ENCODE data around the gene OTUD7B. TPM values are rescaled to one million over a fixed set of nuclear protein-coding genes. Genes with fewer than 3 reads are reported as not detected.

OTUD7B gene
- polyA plus RNA-seq, 1 donor, result 16.9 TPM

GRCh38 chr1:150024156-150024555 lies 13.6 kb upstream of the OTUD7B start:
- WGBS (ENCODE audit: insufficient coverage, low lambda C conversion rate), result no CpG with 5 or more reads among the region's 2 CpGs
- Histone ChIP-seq H3K9me3 (ENCODE audit: control insufficient read depth, low read depth, low read length) (no peaks in the 10 kb centered on the region), H3K27ac (ENCODE audit: low read length) (no peak overlapping the region), H3K36me3 (ENCODE audit: control insufficient read depth, insufficient read depth, low read length) (no peaks in the 10 kb centered on the region), H3K4me1 (ENCODE audit: control insufficient read depth, insufficient read depth, low read length) (peaks cover 15% of the 10 kb centered on the region), H3K4me3 (ENCODE audit: low read length) (no peak overlapping the region), H3K27me3 (ENCODE audit: control insufficient read depth, insufficient read depth, low read length) (no peaks in the 10 kb centered on the region)
- no peak for DNase-seq

GRCh38 chr1:150022357-150022756 lies 11.8 kb upstream of the OTUD7B start:
- DNase-seq, result peak; percentile 84 to 85
- H3K27me3 ChIP-seq (ENCODE audit: control insufficient read depth, insufficient read depth, low read length), result no peaks in the 10 kb centered on the region
- H3K36me3 ChIP-seq (ENCODE audit: control insufficient read depth, insufficient read depth, low read length), result no peaks in the 10 kb centered on the region
- H3K27ac ChIP-seq (ENCODE audit: low read length), result peak overlapping the region; percentile 84
- peaks cover 19% of the 10 kb centered on the region for H3K4me1 ChIP-seq (ENCODE audit: control insufficient read depth, insufficient read depth, low read length)
- H3K9me3 ChIP-seq (ENCODE audit: control insufficient read depth, low read depth, low read length), result no peaks in the 10 kb centered on the region
- WGBS (ENCODE audit: insufficient coverage, low lambda C conversion rate), result no CpG with 5 or more reads among the region's 6 CpGs
- no peak overlapping the region for H3K4me3 ChIP-seq (ENCODE audit: low read length)

- Histone ChIP-seq H3K9me3 (ENCODE audit: control insufficient read depth, low read depth, low read length) (no peaks in the 10 kb centered on the region), H3K36me3 (ENCODE audit: control insufficient read depth, insufficient read depth, low read length) (no peaks in the 10 kb centered on the region), H3K27ac (ENCODE audit: low read length) (peak overlapping the region; percentile 84), H3K4me3 (ENCODE audit: low read length) (no peak overlapping the region), H3K4me1 (ENCODE audit: control insufficient read depth, insufficient read depth, low read length) (peaks cover 19% of the 10 kb centered on the region), H3K27me3 (ENCODE audit: control insufficient read depth, insufficient read depth, low read length) (no peaks in the 10 kb centered on the region)
- peak; percentile 88 to 95 for DNase-seq
- no CpG with 5 or more reads among the region's 5 CpGs for WGBS (ENCODE audit: insufficient coverage, low lambda C conversion rate)
Measured at GRCh38 chr1:150021191-150021694, 10.7 kb upstream of the OTUD7B start.

- DNase-seq, result no peak
Measured at GRCh38 chr1:150020711-150021110, 10.2 kb upstream of the OTUD7B start.

GRCh38 chr1:150018165-150018564 lies 7.6 kb upstream of the OTUD7B start:
- DNase-seq, result no peak
- WGBS (ENCODE audit: insufficient coverage, low lambda C conversion rate), result 92% methylated on average over 2 of the region's 4 CpGs
- Histone ChIP-seq H3K4me3 (ENCODE audit: low read length) (no peak overlapping the region), H3K4me1 (ENCODE audit: control insufficient read depth, insufficient read depth, low read length) (peaks cover 19% of the 10 kb centered on the region), H3K9me3 (ENCODE audit: control insufficient read depth, low read depth, low read length) (no peaks in the 10 kb centered on the region), H3K36me3 (ENCODE audit: control insufficient read depth, insufficient read depth, low read length) (no peaks in the 10 kb centered on the region), H3K27me3 (ENCODE audit: control insufficient read depth, insufficient read depth, low read length) (no peaks in the 10 kb centered on the region), H3K27ac (ENCODE audit: low read length) (no peak overlapping the region)

More at GRCh38 chr1:150020711-150021110, 10.2 kb upstream of the OTUD7B start:
- no peaks in the 10 kb centered on the region for H3K27me3 ChIP-seq (ENCODE audit: control insufficient read depth, insufficient read depth, low read length)
- no peaks in the 10 kb centered on the region for H3K9me3 ChIP-seq (ENCODE audit: control insufficient read depth, low read depth, low read length)
- H3K27ac ChIP-seq (ENCODE audit: low read length), result peak overlapping the region; percentile 84
- peaks cover 19% of the 10 kb centered on the region for H3K4me1 ChIP-seq (ENCODE audit: control insufficient read depth, insufficient read depth, low read length)
- no peaks in the 10 kb centered on the region for H3K36me3 ChIP-seq (ENCODE audit: control insufficient read depth, insufficient read depth, low read length)
- no peak overlapping the region for H3K4me3 ChIP-seq (ENCODE audit: low read length)
- WGBS (ENCODE audit: insufficient coverage, low lambda C conversion rate), result 42% methylated on average over 1 of the region's 2 CpGs

- H3K27me3 ChIP-seq (ENCODE audit: control insufficient read depth, insufficient read depth, low read length), result no peaks in the 10 kb centered on the region
- DNase-seq, result peak; percentile 80 to 86
- peak overlapping the region; percentile 49 for H3K27ac ChIP-seq (ENCODE audit: low read length)
- H3K36me3 ChIP-seq (ENCODE audit: control insufficient read depth, insufficient read depth, low read length), result no peaks in the 10 kb centered on the region
- no peaks in the 10 kb centered on the region for H3K9me3 ChIP-seq (ENCODE audit: control insufficient read depth, low read depth, low read length)
- no peak overlapping the region for H3K4me3 ChIP-seq (ENCODE audit: low read length)
- peaks cover 22% of the 10 kb centered on the region for H3K4me1 ChIP-seq (ENCODE audit: control insufficient read depth, insufficient read depth, low read length)
Measured at GRCh38 chr1:150017206-150017750, 6.8 kb upstream of the OTUD7B start.

GRCh38 chr1:150015651-150016131 lies 5.2 kb upstream of the OTUD7B start:
- H3K36me3 ChIP-seq (ENCODE audit: control insufficient read depth, insufficient read depth, low read length), result no peaks in the 10 kb centered on the region
- WGBS (ENCODE audit: insufficient coverage, low lambda C conversion rate), result no CpG with 5 or more reads among the region's 4 CpGs
- no peaks in the 10 kb centered on the region for H3K9me3 ChIP-seq (ENCODE audit: control insufficient read depth, low read depth, low read length)
- H3K4me1 ChIP-seq (ENCODE audit: control insufficient read depth, insufficient read depth, low read length), result peaks cover 18% of the 10 kb centered on the region
- no peak overlapping the region for H3K4me3 ChIP-seq (ENCODE audit: low read length)
- H3K27me3 ChIP-seq (ENCODE audit: control insufficient read depth, insufficient read depth, low read length), result no peaks in the 10 kb centered on the region
- DNase-seq, result no peak
- no peak overlapping the region for H3K27ac ChIP-seq (ENCODE audit: low read length)

- Histone ChIP-seq H3K36me3 (ENCODE audit: control insufficient read depth, insufficient read depth, low read length) (no peaks in the 10 kb centered on the region), H3K4me1 (ENCODE audit: control insufficient read depth, insufficient read depth, low read length) (peaks cover 23% of the 10 kb centered on the region), H3K27ac (ENCODE audit: low read length) (no peak overlapping the region), H3K27me3 (ENCODE audit: control insufficient read depth, insufficient read depth, low read length) (no peaks in the 10 kb centered on the region), H3K4me3 (ENCODE audit: low read length) (no peak overlapping the region), H3K9me3 (ENCODE audit: control insufficient read depth, low read depth, low read length) (no peaks in the 10 kb centered on the region)
- WGBS (ENCODE audit: insufficient coverage, low lambda C conversion rate), result no CpG with 5 or more reads among the region's 1 CpG
- DNase-seq, result no peak
Measured at GRCh38 chr1:150012611-150013010, 2.1 kb upstream of the OTUD7B start.

- H3K4me1 ChIP-seq (ENCODE audit: control insufficient read depth, insufficient read depth, low read length), result peaks cover 21% of the 10 kb centered on the region
- peak in 1 of 2 donors; percentile 77 for DNase-seq
- peaks cover 4% of the 10 kb centered on the region for H3K36me3 ChIP-seq (ENCODE audit: control insufficient read depth, insufficient read depth, low read length)
- 0% methylated on average over 4 of the region's 29 CpGs for WGBS (ENCODE audit: insufficient coverage, low lambda C conversion rate)
- H3K9me3 ChIP-seq (ENCODE audit: control insufficient read depth, low read depth, low read length), result no peaks in the 10 kb centered on the region
- H3K4me3 ChIP-seq (ENCODE audit: low read length), result peak overlapping the region; percentile 85
- no peaks in the 10 kb centered on the region for H3K27me3 ChIP-seq (ENCODE audit: control insufficient read depth, insufficient read depth, low read length)
- H3K27ac ChIP-seq (ENCODE audit: low read length), result peak overlapping the region; percentile 99
Measured at GRCh38 chr1:150009604-150010392, 728 bp downstream of the OTUD7B start.

- Histone ChIP-seq H3K36me3 (ENCODE audit: control insufficient read depth, insufficient read depth, low read length) (peaks cover 12% of the 10 kb centered on the region), H3K4me3 (ENCODE audit: low read length) (peak overlapping the region; percentile 85), H3K4me1 (ENCODE audit: control insufficient read depth, insufficient read depth, low read length) (peaks cover 21% of the 10 kb centered on the region), H3K9me3 (ENCODE audit: control insufficient read depth, low read depth, low read length) (no peaks in the 10 kb centered on the region), H3K27ac (ENCODE audit: low read length) (peak overlapping the region; percentile 99), H3K27me3 (ENCODE audit: control insufficient read depth, insufficient read depth, low read length) (no peaks in the 10 kb centered on the region)
- peak in 1 of 2 donors; percentile 35 for DNase-seq
- WGBS (ENCODE audit: insufficient coverage, low lambda C conversion rate), result 11% methylated on average over 4 of the region's 6 CpGs
Measured at GRCh38 chr1:150008699-150009098, 1.8 kb downstream of the OTUD7B start.

Measured in large intestine (tissue), 3 donors.